ENCODE results near the gene RAG1. TPM values are rescaled to one million over a fixed set of nuclear protein-coding genes. Genes with fewer than 3 reads are reported as not detected.

The RAG1 gene
- total RNA-seq, 1 donor from 2014 or later = 0.78 TPM

DNA sequence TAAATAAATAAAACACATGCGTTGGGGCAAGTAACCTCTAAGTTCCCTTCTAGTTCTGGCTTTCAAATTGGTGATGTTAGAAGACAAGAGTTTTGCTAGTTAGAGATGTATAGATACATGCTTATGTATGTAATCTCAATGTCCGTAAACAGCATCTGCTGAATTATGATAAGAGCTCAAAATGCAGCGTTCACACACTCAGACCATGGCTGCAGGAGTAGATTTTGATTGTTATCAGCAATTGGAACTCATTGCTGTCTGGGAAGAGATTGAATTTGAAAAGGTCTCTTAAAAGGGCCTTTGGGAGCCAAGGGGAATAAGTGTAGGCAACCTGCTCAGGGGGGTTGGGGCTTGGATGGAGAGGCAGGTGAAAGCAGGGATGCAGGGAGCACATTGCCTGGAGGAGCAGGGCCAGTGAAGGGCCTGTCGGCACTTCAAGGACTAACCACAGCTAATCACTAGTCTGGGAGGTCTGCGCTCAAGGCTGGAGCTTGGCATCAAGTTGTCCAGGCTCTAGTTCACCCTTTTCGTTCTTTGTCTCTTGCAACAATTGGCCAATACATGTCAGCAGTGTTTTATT is 2.7 kb upstream of the RAG1 start:
- intact Hi-C loops (cut with DNase I) = no loop called here
- no peak overlapping the region for H3K4me3 ChIP-seq
- no peaks in the 10 kb centered on the region for H3K9me3 ChIP-seq
- TF ChIP-seq CTCF (IDR thresholded peaks at IDR 0.05) = no peak
- no peak overlapping the region for H3K27ac ChIP-seq
- ATAC-seq (no peak), DNase-seq (no peak)
- H3K27me3 ChIP-seq = no peaks in the 10 kb centered on the region
- no peaks in the 10 kb centered on the region for H3K4me1 ChIP-seq
- no peaks in the 10 kb centered on the region for H3K36me3 ChIP-seq

DNA sequence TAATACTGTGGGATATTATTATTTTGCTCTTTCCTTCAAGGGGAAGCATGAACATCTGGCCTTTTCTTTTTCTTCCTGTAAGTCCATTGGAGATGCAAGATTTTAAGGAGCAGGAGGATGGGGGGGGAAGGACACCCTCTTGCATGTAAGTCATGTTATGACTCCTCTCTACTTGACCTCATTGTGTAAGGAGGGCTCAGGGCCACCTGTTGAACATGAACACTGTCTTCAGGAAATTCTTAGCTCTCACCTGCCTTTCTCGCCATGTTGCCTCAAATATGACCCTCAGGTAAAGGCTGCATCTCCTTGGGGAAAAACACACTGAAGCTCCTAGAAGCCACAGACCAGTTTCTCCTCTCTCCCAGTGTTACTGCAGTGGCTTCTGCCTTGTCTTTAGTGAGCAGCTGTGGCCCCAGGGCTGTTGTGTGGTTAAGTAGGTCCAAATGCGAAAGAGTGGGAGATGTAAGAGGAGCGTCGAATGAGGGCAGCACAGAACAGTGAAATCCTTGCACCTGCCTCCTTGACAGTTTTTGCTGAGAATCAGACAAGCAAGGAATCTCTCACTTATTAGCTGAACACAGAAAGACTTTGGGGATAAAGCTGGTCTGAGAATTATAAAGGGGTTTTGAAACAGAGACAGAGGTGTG is 1.3 kb upstream of the RAG1 start:
- no peak overlapping the region for H3K27ac ChIP-seq
- H3K9me3 ChIP-seq = no peaks in the 10 kb centered on the region
- DNase-seq (no peak), ATAC-seq (no peak)
- no peak for TF ChIP-seq CTCF (IDR thresholded peaks at IDR 0.05)
- intact Hi-C loops (cut with DNase I) = no loop called here
- no peaks in the 10 kb centered on the region for H3K36me3 ChIP-seq
- peaks cover 2% of the 10 kb centered on the region for H3K27me3 ChIP-seq
- H3K4me1 ChIP-seq = no peaks in the 10 kb centered on the region
- no peak overlapping the region for H3K4me3 ChIP-seq

DNA sequence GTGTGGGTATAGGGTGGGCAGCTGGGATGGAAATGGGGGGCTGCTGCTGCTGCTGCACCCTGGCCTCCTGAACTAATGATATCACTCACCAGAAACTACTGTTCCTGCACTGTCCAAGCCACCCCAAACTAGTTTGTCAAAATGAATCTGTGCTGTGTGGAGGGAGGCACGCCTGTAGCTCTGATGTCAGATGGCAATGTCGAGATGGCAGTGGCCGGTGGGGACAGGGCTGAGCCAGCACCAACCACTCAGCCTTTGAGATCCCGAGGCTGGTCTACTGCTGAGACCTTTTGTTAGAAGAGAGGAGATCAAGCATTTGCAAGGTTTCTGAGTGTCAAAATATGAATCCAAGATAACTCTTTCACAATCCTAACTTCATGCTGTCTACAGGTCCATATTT is 1.3 kb downstream of the RAG1 start:
- DNase-seq = no peak

DNA sequence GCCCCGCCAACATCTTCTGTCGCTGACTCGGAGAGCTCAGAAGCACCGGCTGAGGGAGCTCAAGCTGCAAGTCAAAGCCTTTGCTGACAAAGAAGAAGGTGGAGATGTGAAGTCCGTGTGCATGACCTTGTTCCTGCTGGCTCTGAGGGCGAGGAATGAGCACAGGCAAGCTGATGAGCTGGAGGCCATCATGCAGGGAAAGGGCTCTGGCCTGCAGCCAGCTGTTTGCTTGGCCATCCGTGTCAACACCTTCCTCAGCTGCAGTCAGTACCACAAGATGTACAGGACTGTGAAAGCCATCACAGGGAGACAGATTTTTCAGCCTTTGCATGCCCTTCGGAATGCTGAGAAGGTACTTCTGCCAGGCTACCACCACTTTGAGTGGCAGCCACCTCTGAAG is 6.7 kb downstream of the RAG1 start:
- Histone ChIP-seq H3K27ac (no peak overlapping the region), H3K9me3 (no peaks in the 10 kb centered on the region), H3K4me3 (no peak overlapping the region), H3K36me3 (no peaks in the 10 kb centered on the region), H3K4me1 (no peaks in the 10 kb centered on the region), H3K27me3 (peaks cover 4% of the 10 kb centered on the region)
- no peak for TF ChIP-seq CTCF (IDR thresholded peaks at IDR 0.05)
- DNase-seq (no peak), ATAC-seq (no peak)
- intact Hi-C loops (cut with DNase I) = no loop called here

More for the DNA sequence above, 1.3 kb downstream of the RAG1 start:
- H3K36me3 ChIP-seq = no peaks in the 10 kb centered on the region
- no peak for TF ChIP-seq CTCF (IDR thresholded peaks at IDR 0.05)
- H3K4me3 ChIP-seq = no peak overlapping the region
- intact Hi-C loops (cut with DNase I) = no loop called here
- H3K27me3 ChIP-seq = peaks cover 4% of the 10 kb centered on the region
- no peaks in the 10 kb centered on the region for H3K9me3 ChIP-seq
- H3K27ac ChIP-seq = no peak overlapping the region
- H3K4me1 ChIP-seq = no peaks in the 10 kb centered on the region
- ATAC-seq = no peak

DNA sequence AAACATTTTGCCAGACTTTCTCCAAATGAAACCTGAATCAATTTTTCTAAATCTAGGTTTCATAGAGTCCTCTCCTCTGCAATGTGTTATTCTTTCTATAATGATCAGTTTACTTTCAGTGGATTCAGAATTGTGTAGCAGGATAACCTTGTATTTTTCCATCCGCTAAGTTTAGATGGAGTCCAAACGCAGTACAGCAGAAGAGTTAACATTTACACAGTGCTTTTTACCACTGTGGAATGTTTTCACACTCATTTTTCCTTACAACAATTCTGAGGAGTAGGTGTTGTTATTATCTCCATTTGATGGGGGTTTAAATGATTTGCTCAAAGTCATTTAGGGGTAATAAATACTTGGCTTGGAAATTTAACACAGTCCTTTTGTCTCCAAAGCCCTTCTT is 9.6 kb downstream of the RAG1 start:
- intact Hi-C loops (cut with DNase I) = no loop called here
- no peaks in the 10 kb centered on the region for H3K36me3 ChIP-seq
- no peak for DNase-seq
- no peak for ATAC-seq
- no peaks in the 10 kb centered on the region for H3K27me3 ChIP-seq
- no peaks in the 10 kb centered on the region for H3K4me1 ChIP-seq
- TF ChIP-seq CTCF (IDR thresholded peaks at IDR 0.05) = no peak
- no peaks in the 10 kb centered on the region for H3K9me3 ChIP-seq
- no peak overlapping the region for H3K4me3 ChIP-seq
- no peak overlapping the region for H3K27ac ChIP-seq
